Measurements from ENCODE around the gene S100A7A.
"Not testable (repeated sequence)": the region's sequence is repeated elsewhere in the genome, so short reads cannot be mapped to it uniquely, and the experiment has no call there.

Gene S100A7A

DNA sequence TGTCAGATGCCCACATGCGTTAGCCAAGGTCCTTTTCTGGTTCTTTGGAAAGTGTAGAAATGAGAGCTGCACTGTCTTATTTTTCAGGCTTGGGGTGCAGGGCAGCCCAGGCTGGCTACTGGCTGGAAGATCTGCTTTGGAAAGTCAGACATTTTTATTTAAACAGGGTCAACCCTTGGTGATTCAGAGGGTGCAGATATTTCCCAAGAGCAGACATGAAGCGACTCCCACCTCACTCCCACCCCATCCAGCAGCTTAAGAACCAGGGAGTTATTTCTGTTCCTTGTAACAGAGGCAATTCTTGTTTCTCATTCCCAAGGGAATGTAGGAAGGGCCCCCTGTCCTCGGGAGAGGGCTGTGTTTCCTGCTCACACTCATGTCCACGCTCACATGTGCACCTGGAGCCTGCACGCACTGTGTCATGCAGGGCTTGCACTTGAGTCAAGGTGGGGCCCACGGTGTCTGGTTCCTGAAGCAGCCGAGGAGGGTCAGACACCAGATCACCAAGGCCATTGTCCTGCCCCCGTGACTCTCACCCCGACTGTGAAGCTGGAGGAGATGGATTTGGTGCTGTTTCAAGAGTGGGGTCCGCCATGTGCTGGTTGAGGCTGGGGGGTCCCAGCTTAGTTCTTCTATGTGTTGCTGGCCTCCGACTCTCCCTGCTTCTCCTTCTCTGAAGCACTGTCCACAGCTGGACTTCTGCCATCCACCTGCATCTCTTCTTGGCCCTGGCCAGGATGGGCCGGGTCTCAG lies 992 bp downstream of the S100A7A start:
- TF ChIP-seq, protein P1, sequence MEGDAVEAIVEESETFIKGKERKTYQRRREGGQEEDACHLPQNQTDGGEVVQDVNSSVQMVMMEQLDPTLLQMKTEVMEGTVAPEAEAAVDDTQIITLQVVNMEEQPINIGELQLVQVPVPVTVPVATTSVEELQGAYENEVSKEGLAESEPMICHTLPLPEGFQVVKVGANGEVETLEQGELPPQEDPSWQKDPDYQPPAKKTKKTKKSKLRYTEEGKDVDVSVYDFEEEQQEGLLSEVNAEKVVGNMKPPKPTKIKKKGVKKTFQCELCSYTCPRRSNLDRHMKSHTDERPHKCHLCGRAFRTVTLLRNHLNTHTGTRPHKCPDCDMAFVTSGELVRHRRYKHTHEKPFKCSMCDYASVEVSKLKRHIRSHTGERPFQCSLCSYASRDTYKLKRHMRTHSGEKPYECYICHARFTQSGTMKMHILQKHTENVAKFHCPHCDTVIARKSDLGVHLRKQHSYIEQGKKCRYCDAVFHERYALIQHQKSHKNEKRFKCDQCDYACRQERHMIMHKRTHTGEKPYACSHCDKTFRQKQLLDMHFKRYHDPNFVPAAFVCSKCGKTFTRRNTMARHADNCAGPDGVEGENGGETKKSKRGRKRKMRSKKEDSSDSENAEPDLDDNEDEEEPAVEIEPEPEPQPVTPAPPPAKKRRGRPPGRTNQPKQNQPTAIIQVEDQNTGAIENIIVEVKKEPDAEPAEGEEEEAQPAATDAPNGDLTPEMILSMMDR (IDR thresholded peaks at IDR 0.05; ENCODE audit: insufficient read depth, low read length, missing control alignments) = no peak
- H3K4me3 ChIP-seq (ENCODE audit: low read depth, low read length) = no peak overlapping the region
- CTCF ChIA-PET = no interaction called here
- POLR2A ChIA-PET = no interaction called here
- no peak for DNase-seq (ENCODE audit: low read depth, low spot score)

DNA sequence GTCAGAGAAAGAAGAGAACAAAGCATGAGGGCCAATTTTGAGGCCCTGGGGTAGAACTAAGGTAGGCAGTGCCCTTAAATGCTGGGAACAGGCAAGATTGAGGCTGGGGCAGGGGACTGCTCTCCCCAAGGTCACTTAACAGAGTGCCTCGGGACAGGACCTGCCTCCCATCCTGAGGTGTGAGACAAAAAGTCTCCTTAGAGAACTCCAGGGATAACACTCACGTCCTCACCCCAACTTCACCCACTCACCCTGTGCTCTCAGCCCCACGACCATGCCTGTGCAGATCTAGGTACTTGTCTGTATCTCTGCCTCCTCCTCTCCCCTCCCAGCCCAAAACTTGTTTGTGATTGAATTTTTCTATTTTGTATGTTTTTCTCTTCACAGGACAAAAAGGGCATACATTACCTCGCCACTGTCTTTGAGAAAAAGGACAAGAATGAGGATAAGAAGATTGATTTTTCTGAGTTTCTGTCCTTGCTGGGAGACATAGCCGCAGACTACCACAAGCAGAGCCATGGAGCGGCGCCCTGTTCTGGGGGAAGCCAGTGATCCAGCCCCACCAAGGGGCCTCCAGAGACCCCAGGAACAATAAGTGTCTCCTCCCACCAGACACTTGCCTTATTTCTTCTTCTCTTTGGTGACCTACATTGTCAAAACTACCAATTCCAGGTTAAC lies 2.6 kb downstream of the S100A7A start:
- H3K4me3 ChIP-seq (ENCODE audit: low read depth, low read length); POLR2A ChIA-PET; DNase-seq (ENCODE audit: low read depth, low spot score); CTCF ChIA-PET: not testable (repeated sequence)

DNA sequence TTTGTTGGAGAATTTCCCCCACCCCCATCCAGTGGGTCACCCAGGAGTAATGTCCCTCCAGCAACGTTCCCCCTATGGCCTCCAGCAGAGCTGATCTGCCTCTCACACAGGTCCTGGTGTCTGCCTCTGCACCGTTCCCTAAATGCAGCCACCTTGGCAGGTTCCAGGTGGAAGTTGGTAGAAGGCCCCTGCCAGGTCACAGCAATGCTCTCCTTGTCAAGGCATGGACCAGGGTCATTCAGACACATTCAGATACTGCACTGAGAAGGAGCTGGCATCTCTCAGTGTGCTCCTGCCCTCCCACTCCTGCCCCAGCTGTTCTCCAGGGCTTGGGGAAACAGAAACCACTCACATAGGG lies 3.1 kb downstream of the S100A7A start:
- POLR2A ChIA-PET; DNase-seq (ENCODE audit: low read depth, low spot score); H3K4me3 ChIP-seq (ENCODE audit: low read depth, low read length); CTCF ChIA-PET: not testable (repeated sequence)

DNA sequence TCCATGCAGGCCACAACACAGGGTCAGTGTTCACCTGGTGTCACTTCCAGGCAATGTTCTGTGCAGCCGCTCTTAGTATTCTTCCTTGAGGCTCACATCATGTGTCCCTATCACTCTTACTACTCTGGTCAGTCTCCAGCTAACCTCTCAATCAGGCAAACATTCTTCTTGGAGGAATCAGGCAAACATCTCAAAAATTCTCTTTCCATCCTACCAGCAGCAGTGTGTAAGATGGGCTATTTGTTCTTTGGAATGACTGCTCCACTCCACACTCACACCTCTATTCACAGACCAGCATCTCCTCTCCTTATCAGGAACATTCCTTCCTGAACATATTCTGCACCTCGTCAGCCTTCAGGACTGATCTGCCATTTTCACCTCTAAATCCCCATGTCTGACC lies 4.0 kb downstream of the S100A7A start:
- DNase-seq (ENCODE audit: low read depth, low spot score) = no peak
- H3K4me3 ChIP-seq (ENCODE audit: low read depth, low read length) = no peak overlapping the region
- CTCF ChIA-PET = no interaction called here
- POLR2A ChIA-PET = no interaction called here
- TF ChIP-seq, protein P1 (IDR thresholded peaks at IDR 0.05; ENCODE audit: insufficient read depth, low read length, missing control alignments) = no peak

DNA sequence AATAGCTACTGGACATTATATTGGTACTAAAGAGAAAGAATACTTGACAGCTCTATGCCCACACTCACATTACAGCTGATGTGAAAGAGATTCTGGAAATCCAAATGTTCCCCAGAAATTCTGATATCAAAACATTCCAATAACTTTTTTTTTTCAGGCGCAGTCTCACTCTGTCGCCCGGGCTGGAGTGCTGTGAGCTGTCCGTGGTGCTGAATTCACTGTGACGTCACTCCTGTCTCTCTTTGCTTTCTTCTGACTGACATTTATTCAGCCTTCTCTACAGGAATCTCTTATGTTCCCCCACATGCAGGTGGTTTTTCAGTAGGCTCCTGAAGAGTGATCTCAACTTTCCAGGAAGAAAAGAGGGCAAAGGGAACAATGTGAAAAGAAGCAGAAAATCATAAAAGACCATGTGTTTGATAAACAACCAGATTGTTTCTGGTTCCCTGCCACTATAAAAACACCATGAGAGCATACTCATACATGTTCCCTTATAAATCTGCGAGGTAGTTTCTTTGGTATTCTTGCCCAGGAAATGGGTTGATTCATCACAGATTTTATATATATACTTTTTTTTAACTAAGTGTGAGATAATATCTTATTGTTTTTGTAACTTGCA lies 6.2 kb downstream of the S100A7A start:
- TF ChIP-seq, protein P1 (IDR thresholded peaks at IDR 0.05; ENCODE audit: insufficient read depth, low read length, missing control alignments) = no peak
- POLR2A ChIA-PET = no interaction called here
- H3K4me3 ChIP-seq (ENCODE audit: low read depth, low read length) = no peak overlapping the region
- DNase-seq (ENCODE audit: low read depth, low spot score) = no peak
- CTCF ChIA-PET = no interaction called here

DNA sequence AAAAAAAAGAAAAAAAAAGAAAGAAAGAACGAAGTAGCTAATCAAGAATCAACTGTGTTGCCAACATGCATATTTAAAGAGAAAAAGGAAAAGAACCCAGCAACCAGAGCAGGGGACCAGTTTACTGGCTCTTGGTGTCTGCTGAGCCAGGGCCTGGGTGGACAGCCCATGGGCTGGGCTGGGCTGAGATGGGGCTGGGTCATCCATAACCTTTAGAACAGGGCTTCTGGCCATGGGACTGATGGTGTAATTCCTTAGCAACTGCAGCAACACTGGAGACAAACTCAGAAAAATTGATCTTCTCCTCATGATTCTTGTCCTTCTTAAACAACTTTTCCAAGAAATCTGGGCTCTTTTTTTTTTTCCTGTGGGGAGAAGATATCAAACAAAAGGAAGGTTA lies 10.5 kb downstream of the S100A7A start:
- ChIA-PET POLR2A (no interaction called here), CTCF (interaction anchor here (1.2 kb wide), 1 partner anchor 67 kb away, joined by 3 read pairs; no protein-coding TSS in a partner anchor)
- TF ChIP-seq, protein P1 (IDR thresholded peaks at IDR 0.05; ENCODE audit: insufficient read depth, low read length, missing control alignments) = no peak
- H3K4me3 ChIP-seq (ENCODE audit: low read depth, low read length) = no peak overlapping the region
- no peak for DNase-seq (ENCODE audit: low read depth, low spot score)

DNA sequence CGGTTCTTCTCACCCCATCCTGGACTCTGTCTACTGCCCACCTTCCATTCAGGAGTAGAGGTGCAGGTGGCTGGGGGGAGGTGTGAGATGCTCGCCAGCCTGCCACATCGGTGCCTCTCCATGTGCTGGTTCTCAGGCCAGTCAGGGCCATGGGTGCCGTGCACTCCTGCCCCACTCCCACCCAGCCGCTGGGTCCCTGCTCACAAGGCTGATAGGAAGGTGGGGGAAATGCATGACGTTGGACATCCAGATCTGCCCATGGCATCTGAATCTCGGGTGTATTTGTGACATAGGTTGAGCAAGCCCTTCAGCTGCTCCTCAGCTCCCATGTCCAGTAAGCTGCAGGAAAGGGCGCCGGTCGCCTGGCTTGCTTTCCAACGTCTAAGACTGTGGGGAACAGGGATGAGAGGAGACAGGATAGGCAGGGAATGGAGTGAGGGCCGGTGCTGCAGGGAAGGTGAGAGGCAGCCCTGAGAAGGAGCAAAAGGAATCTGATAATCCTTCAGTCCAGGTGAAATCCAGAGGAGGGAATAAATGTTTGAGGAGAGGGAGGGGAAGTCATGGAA lies 11.8 kb downstream of the S100A7A start:
- POLR2A ChIA-PET = no interaction called here
- CTCF ChIA-PET = no interaction called here
- TF ChIP-seq, protein P1 (IDR thresholded peaks at IDR 0.05; ENCODE audit: insufficient read depth, low read length, missing control alignments) = no peak
- no peak overlapping the region for H3K4me3 ChIP-seq (ENCODE audit: low read depth, low read length)
- no peak for DNase-seq (ENCODE audit: low read depth, low spot score)

All from AG04449 (cell line).